GM19463 (cell line): ENCODE data around the gene PRR33.
"Not testable (repeated sequence)": the region's sequence is repeated elsewhere in the genome, so short reads cannot be mapped to it uniquely, and the experiment has no call there.

Experiments
- ATAC-seq: cut with Tn5 transposase; IDR thresholded peaks from one replicate; pipeline ENCODE4 v1.9.1; 2021; ENCODE audit warnings: mild to moderate bottlenecking, moderate library complexity; ENCODE audit not compliant: unreplicated experiment

Gene PRR33

GRCh38 chr11:1889941-1890855 lies 1.5 kb downstream of the PRR33 start:
- ATAC-seq: no peak

GRCh38 chr11:1889224-1889930 lies 2.3 kb downstream of the PRR33 start:
- no peak for ATAC-seq

GRCh38 chr11:1888811-1889210 lies 2.9 kb downstream of the PRR33 start:
- no peak for ATAC-seq

- no peak for ATAC-seq
Measured at GRCh38 chr11:1888347-1888753, 3.3 kb downstream of the PRR33 start.

GRCh38 chr11:1887451-1888346 lies 4.0 kb downstream of the PRR33 start:
- ATAC-seq: no peak

- ATAC-seq: not testable (repeated sequence)
Measured at GRCh38 chr11:1886551-1886950, 5.1 kb downstream of the PRR33 start.

- no peak for ATAC-seq
Measured at GRCh38 chr11:1884303-1884700, 7.4 kb downstream of the PRR33 start.

- ATAC-seq: no peak
Measured at GRCh38 chr11:1883346-1884302, 8.1 kb downstream of the PRR33 start.

- no peak for ATAC-seq
Measured at GRCh38 chr11:1882265-1883238, 9.1 kb downstream of the PRR33 start.

- ATAC-seq: no peak
Measured at GRCh38 chr11:1881442-1882264, 10.0 kb downstream of the PRR33 start.

GRCh38 chr11:1880746-1881441 lies 10.8 kb downstream of the PRR33 start:
- no peak for ATAC-seq

GRCh38 chr11:1879941-1880720 lies 11.6 kb downstream of the PRR33 start:
- ATAC-seq: no peak

- no peak for ATAC-seq
Measured at GRCh38 chr11:1879342-1879940, 12.3 kb downstream of the PRR33 start.

GRCh38 chr11:1878137-1879031 lies 13.3 kb downstream of the PRR33 start:
- ATAC-seq: no peak
